NCI-H187 treated with DMSO at 0.1 percent for 48 hours (cell line): ENCODE results near the gene TBC1D28.
"Not testable (repeated sequence)": the region's sequence is repeated elsewhere in the genome, so short reads cannot be mapped to it uniquely, and the experiment has no call there.

Experiments
- DNase-seq: peaks from one replicate; lab custom pipeline; 2025; lab: John Stamatoyannopoulos, UW

Gene TBC1D28

GRCh38 chr17:18644291-18644690, at the start of gene TBC1D28:
TSS of gene TBC1D28 (minus strand) at chr17:18644391. CDS start at chr17:18641352, 3,039 bp downstream.
- not testable (repeated sequence) for DNase-seq

GRCh38 chr17:18682668-18683067, 38.5 kb upstream of the TBC1D28 start:
- DNase-seq, result not testable (repeated sequence)

DNA sequence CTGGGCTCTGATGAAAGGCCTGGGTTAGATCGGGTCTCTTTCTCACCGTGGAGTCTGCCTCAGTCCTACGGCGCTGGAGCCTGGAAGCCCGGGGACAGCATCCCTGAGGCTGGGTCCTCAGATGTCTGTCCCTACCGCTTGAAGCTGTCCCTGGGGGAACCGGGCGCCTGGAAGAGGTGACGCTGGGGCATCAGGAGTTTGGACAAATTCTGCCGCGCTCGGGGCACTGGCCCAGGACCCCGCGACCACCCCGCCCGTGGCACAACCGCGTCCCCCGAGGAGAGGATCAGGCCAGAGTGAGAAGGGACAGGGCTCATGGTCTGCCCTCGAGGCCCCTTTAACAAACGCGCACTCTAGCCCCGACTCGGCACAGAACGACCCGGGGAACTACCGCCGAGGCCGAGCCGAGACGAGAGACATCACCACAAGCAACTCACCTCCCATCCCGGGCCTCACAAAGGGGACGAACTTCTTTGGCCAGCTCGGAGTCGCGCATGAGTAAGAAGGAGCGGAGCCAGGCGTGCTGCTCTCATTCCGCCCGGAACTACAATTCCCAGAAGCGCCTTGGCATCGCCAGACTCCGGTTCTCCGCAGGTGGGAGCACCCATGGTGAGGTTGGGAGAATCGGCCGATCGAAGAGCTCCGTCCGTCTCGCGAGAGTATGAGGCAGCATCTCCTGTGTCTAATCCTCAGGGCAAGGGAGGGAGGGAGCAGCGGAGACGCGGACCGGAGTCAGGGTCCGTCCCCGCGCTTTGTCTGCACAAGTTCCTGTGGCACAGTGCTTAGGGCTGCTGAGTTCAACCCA, 37.8 kb upstream of the TBC1D28 start, which contains the start of gene FOXO3B:
Gene FOXO3B, minus strand, starts transcription at position 548 of the 805 bp plus-strand sequence. CDS start 663 bp downstream, outside the sequence.
- not testable (repeated sequence) for DNase-seq

GRCh38 chr17:18677381-18677780, 33.2 kb upstream of the TBC1D28 start:
- DNase-seq, result not testable (repeated sequence)

DNA sequence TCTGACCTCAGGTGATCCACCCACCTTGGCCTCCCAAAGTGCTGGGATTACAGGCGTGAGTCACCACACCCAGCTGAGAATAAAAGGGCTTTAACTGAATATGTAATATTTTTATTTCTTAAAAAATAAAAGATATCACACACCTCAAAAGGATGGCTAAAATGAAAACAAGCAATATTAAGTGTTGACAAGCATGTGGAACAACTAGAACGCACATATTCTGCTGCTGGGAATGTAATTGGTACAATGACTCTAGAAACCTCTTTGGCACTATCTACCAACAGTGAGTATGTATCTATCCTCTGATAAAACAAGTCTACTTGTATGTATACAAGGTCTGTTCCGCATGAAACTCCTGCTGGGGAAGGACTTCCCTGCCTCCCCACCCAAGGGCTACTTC, 32.7 kb upstream of the TBC1D28 start:
- DNase-seq, result not testable (repeated sequence)

DNA sequence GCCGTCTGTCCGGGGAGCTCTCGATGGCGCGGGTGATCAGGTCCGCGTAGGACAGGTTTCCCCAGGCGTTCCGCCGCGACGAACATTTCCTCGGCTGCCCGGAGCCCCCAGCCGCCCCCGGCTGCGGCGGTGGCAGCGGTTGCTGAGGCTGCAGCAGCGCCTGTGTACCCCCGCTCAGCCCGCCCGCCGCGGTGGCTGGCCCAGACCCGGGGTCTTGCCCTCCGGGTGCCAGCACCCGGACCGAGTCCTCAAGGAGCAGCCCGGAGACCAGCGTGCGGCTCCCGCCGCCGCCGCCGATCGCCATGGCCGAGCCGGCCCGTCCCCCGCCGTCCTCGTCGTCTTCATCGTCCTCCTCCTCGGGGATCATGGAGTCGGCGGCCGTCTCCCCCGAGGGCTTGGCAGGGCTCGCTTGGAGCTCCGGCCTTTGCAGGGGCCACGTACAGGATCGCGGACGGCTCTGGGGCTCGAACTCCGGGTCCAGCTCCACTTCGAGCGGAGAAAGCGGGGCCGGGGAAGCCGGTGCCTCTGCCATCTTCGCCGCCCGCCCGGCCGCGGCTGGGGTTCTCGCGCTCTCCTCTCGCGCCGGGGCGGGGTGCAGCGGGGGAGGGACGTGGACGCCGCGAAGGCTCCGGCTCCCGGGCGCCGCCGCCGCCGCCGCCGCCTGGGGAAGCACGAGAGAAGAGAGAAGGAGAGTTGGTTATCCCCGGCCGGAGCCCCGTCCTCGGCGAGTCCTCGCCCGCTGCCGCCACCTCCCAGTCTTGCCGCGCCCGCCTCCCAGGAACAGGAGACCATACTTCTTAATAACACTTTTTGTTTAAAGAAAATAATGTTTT, 28.4 kb upstream of the TBC1D28 start:
- DNase-seq, result not testable (repeated sequence)

- DNase-seq, result not testable (repeated sequence)
Measured at GRCh38 chr17:18668625-18669024, 24.4 kb upstream of the TBC1D28 start.

- DNase-seq, result not testable (repeated sequence)
Measured at GRCh38 chr17:18667535-18667934, 23.3 kb upstream of the TBC1D28 start.

GRCh38 chr17:18666326-18666725, 22.1 kb upstream of the TBC1D28 start:
- not testable (repeated sequence) for DNase-seq

- DNase-seq, result not testable (repeated sequence)
Measured at GRCh38 chr17:18661924-18662624, 17.9 kb upstream of the TBC1D28 start.

DNA sequence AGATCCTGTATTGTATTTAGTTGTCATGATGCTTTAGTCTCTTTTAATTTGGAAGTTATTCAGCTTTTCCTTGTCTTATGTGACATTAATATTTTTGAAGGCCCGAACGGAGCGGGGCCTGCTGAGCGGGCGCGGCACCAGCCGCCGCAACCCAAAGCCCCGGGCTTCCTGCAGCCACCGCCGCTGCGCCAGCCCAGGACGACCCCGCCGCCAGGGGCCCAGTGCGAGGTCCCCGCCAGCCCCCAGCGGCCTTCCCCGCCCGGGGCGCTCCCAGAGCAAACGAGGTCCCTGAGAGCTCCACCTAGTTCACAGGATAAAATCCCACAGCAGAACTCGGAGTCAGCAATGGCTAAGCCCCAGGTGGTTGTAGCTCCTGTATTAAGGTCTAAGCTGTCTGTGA, 5.9 kb upstream of the TBC1D28 start:
- DNase-seq, result not testable (repeated sequence)

DNA sequence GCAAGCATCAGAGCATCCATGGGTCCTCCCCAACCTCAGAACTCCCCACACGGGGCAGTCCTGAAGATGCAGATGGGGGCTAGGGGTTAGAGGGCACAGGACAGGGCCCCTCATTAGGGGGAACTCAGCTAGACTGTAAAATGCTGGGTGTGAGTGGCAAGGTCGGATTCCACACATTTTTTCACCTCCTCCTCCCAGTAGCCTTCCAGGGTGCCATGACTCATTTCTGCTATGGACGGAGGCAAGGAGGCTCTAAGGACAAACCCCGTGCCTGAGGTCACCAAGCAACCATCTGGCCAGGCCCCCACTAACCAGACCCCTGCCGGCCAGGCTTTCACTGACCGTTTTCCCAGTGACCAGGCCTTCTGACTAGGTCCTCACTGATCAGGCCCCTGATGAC, 1.1 kb downstream of the TBC1D28 start:
- DNase-seq, result not testable (repeated sequence)

DNA sequence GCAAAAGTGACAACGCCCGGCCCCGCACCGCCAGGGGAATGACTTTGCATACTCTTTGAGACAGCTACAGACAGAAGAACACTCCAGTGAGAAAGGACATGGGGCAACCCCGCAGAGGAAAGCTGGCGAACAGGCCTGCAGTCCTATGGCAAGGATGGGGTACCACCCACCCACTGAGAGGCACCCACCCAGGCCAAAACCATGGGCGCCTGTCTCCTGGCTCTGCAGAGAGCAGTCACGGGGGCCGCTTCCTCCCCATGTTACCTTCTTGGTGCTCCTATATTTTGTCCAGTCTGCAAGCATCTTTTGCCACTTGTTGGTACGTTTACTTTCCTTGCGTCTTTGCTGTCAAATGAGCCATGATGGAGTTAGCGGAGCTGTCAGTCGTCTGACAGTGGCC, 5.8 kb downstream of the TBC1D28 start:
- DNase-seq, result not testable (repeated sequence)

DNA sequence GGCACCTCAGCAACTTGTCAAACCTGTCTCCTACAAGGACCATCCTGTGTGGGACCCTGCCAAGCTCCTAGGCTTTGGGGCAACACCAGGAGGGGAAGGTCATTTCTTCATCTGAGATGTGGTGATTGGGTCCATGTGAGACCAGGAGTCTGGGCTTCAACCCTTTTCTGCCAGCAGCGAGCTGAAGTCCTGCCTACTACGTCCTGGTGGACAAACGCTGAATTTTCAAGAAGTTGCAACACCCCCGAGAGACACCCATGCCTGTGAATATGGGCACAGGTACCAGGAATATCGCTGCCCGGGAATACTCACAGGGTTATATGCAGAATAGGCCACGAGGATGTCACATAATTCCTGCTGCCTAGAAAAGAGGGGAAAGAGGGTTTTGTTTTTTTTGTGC, 8.0 kb downstream of the TBC1D28 start:
- DNase-seq, result not testable (repeated sequence)

GRCh38 chr17:18635773-18636172, 8.4 kb downstream of the TBC1D28 start:
- not testable (repeated sequence) for DNase-seq

GRCh38 chr17:18634550-18635263, 9.5 kb downstream of the TBC1D28 start:
- not testable (repeated sequence) for DNase-seq

GRCh38 chr17:18626152-18626870, 17.9 kb downstream of the TBC1D28 start:
- no peak for DNase-seq

- DNase-seq, result not testable (repeated sequence)
Measured at GRCh38 chr17:18625509-18626104, 18.6 kb downstream of the TBC1D28 start.

DNA sequence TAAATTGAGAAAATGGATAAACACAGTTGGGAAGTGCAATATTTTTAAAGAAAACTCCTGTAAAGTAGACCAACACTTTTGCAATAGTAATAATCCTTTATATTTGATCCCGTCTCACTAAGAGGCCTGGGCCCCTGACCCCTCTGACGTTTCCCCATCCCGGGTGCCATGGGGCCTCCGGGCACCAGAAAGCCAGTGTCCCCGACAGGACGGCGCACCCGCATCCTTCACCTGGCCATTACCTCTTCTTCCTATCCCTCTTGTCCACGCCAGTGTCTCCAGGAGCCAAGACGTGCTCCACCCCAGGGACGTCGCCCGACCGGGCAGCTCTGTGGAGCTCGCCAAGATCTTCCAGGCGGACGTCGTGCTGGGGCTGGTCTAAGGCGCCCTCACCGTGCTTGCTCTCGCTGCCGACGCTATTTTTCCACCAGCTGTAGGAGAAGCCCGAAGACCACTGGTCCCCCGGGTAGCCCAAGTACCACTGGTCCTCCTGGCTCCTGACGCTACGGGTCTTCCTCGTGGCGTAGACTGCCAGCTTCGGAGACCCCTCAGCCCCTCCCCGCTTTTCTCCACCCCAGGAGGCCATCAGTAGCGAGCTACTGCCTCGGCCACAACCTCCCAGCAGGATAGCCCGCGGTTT, 19.2 kb downstream of the TBC1D28 start:
- DNase-seq, result not testable (repeated sequence)

DNA sequence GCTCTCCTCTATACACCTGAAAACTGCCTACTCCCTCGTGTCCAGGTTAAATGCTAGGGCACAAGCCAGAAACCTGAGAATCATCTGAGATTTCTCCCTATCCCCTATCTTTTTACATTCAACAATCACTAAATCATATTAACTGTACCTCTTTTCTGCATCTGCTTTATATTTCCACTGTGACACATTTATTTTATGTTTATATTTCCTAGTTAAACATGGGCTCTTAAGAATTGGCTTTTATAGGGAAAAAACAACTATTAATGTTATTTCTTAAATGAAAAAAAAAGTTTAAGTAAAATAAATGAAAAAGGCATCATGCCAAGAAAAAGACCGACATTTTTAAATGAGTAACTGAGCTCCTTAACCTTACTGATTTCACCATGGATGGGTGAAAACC, 26.6 kb downstream of the TBC1D28 start:
- DNase-seq, result not testable (repeated sequence)
